HPDE6-E6E7 (cell line): ENCODE measurements around the gene PDE8B.

Experiments
- DNase-seq: peaks from one replicate; pipeline ENCODE4 v3.0.0; 2011; ENCODE audit warnings: missing footprints; ENCODE audit errors: extremely low spot score

Gene PDE8B

DNA sequence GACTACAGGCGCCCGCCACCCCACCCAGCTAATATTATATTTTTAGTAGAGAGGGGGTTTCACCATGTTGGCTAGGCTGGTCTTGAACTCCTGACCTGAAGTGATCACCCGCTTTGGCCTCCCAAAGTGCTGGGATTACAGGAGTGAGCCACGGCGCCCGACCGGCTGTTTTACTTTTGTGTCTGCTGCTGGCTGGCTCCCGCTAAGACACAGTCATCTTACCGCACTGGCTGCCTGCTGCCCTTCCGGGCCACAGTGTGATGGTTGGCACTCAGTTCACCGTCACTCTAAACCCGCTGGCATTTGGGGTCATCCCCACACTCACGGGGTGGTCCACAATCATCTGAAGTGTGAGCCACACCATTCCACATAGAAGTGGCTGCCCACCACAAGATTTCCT, 188.0 kb downstream of the PDE8B start:
- DNase-seq: no peak

DNA sequence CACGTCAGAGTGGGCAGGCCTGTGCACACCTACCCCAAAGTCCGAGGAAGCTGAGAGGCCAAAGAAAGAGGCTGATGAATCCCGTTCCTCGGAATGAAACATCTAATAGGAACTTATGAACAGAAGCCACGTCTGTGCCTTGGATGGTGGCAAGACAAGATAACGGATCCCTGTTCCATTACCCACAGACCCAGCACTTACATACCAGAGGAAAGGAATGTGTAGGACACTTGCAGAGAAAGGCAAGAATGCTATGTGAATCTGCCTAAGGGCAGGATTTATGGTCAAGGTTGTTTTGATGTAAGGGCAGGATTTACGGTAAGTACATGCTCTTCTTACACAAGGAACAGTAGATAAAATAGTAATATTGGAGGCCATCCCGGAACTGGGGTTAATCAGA, 188.4 kb downstream of the PDE8B start:
- DNase-seq: no peak

DNA sequence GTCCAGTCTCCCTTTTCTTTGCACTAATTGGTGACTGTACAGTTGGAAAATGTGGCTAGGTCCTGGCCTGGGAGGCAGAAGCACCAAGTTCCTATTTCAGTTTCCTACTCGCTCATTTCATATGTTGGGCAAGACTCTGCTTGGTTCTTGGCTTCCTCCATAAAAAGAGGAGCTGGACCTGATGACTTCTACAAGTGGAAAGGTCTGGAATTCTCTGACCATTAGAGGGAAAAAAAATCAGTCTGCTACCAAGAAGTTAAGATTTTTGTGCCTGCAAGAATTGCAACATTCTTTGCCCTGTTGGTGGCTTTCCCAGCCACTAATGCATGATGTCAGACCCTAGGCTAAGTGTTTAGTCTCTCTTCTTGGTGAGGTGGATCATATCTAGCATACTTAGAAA, 190.2 kb downstream of the PDE8B start:
- DNase-seq: no peak

DNA sequence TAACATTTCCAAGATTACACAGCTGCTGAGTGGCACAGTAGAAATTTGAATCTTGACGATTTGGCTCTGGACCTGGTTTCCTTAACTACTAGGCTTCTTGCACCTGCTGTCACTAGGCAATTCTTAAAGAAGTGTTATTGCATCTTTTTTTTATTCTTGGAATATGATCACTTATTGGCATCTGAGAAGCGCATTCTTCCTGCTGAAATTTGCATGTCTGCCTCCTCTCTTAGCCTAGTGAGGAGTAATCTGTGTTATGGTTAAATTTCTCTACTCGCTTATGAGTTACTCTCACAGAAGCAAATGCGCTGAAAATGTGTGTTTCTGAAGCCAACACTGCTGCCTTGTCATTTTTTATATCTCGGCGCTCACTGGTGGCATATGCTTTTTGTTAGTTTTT, 192.3 kb downstream of the PDE8B start:
- no peak for DNase-seq

- no peak for DNase-seq
Measured at GRCh38 chr5:77407152-77407551, 196.7 kb downstream of the PDE8B start.

- no peak for DNase-seq
Measured at GRCh38 chr5:77409870-77410621, 199.6 kb downstream of the PDE8B start.

DNA sequence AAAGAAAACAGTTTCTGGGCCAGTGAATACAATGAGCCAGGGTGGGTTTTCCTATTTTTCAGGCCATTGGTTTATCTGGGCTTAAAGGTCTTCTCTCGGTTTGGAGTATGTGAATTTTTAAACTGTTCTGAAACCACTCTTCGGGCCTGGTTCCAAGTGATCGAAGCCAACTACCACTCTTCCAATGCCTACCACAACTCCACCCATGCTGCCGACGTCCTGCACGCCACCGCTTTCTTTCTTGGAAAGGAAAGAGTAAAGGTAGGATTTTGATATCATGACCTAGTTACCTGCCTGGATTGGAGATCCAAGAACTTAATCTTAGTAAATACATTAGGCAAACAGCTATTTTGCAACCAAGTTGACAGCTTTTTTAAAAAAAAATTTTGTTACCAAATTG, 202.6 kb downstream of the PDE8B start:
- DNase-seq: no peak

DNA sequence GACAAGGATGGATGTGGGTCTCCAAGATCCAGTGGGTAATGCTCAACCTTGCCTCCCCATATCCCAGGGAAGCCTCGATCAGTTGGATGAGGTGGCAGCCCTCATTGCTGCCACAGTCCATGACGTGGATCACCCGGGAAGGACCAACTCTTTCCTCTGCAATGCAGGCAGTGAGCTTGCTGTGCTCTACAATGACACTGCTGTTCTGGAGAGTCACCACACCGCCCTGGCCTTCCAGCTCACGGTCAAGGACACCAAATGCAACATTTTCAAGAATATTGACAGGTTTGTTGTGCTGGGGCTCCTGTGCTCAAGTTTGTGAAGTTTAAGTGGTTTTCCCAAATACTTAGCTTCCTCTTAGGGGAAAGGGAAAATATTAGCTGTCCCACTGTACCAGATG, 207.7 kb downstream of the PDE8B start:
- DNase-seq: no peak

DNA sequence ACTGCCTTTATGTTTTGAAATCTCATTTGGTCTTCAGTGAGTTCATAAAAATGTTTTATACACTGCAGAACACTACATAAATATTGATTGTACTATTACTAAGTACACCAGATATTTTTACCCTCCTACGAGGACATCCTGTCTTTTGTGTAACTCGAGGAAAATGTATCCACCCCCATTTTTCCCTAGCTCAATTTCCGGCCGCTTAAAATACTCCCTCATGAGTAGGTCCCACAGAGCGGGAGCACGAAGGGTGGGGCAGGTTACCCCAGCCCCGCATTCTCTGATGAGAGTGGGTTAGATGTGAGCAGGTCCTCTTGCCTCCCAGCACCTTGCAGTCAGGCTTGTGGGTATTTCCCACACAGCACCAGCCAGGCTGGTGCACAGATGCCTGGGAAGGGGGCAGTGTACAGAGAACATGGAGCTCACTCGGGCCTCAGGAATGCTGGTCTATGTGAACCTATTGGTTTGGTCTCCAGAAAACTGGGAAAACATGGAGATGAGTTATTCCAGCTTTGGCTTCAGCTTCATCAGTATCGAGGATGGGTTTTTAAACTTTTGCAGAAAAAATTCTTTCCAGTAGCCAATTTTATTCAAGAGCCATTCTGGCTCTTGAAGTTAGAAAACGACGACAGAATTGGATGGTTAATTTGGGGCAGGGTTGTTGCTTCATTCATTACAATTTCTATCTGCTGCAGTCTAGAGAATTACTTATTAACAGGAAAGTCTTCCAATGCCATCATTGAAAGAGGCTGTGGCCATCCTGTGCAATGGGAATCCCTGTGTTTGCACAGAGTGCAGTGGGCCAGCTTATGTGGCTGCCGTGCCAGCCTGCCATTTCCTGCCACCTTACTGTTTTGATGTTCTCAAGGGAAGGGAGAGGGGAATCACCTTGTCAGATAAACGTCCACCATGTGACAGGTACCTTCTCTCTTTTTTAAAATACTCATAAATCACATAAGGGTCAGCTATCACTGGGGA, 208.4 kb downstream of the PDE8B start:
- DNase-seq: no peak

GRCh38 chr5:77419644-77420582, 209.4 kb downstream of the PDE8B start:
- DNase-seq: no peak

- no peak for DNase-seq
Measured at GRCh38 chr5:77420940-77421339, 210.5 kb downstream of the PDE8B start.

GRCh38 chr5:77423022-77423750, 212.7 kb downstream of the PDE8B start:
- DNase-seq: no peak

GRCh38 chr5:77424921-77425320, 214.4 kb downstream of the PDE8B start:
- DNase-seq: no peak

DNA sequence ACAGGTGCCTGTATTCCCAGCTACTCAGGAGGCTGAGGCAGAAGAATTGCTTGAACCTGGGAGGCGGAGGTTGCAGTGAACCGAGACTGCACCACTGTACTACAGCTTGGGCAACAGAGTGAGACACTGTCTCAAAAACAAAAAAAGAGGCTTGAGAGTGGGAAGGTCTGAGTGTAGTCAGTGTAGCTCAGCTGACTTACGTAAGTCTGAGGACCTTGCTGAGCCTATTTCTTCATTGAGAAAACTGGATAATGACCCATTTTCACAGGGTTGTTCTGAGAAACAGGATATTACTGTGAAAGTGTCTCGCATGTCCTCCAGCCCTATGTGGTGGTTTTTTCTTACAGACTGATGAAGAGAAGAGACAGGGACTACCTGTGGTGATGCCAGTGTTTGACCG, 214.9 kb downstream of the PDE8B start:
- DNase-seq: no peak

- no peak for DNase-seq
Measured at GRCh38 chr5:77425998-77426659, 215.6 kb downstream of the PDE8B start.

DNA sequence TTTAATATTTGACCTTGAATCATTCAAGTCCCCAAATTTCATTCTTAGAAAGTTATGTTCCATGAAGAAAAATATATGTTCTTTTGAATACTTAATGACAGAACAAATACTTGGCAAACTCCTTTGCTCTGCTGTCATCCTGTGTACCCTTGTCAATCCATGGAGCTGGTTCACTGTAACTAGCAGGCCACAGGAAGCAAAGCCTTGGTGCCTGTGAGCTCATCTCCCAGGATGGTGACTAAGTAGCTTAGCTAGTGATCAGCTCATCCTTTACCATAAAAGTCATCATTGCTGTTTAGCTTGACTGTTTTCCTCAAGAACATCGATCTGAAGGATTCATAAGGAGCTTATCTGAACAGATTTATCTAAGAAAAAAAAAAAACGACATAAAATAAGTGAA, 216.2 kb downstream of the PDE8B start:
- no peak for DNase-seq

DNA sequence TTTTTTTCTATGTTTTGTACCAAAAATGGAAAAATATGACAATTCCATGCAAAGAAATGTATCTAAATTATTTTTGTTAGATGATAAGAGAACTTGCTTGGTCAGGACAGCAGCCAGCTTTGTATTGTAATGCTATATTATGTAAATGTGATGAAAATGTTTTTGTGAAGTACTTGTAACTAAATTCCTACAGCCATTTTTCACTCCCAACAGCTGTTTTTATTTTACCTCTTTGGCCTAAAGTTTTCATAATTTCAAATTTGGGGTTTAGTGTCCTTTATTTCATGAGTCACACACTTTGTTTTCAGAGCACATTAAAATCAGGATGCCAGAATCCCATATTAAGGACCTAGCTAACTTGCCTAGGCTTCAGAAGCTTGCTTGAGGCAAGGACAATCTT, 217.5 kb downstream of the PDE8B start:
- DNase-seq: no peak

DNA sequence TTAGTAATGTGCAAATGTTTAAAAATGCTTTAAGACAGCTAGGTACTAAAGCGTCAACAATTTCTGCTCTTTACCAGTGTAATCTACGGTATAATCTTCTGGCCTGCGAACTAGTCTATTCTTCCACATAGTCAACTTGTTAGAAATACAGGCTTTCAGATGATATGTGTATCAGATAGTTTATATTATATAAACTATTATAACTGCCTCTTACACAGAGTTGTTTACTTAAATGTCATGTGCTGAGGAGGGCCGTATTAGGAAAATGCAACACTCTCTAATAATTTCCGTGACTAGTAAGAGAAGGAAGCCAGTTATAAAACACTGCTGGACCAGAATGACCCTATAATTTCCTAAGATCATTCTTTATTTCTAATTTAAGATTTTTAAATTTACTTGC, 218.0 kb downstream of the PDE8B start:
- DNase-seq: no peak

DNA sequence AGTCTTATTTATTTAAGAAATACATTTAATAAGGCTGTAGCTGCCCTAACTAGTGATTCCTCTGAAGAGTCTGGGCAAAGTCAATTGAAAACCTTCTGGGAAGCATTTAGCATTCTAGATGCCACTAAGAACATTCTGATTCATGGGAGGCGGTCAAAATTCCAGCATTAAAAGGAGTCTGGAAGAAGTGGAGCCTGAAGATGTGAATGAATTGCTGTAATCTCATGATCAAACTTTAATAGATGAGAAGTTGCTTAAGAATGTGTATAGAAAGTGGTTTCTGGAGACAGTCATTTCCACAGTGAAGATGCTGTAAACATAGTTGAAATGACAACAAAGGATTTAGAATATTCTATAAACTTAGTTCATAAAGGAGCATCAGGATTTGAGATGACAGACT, 220.2 kb downstream of the PDE8B start:
- DNase-seq: no peak

DNA sequence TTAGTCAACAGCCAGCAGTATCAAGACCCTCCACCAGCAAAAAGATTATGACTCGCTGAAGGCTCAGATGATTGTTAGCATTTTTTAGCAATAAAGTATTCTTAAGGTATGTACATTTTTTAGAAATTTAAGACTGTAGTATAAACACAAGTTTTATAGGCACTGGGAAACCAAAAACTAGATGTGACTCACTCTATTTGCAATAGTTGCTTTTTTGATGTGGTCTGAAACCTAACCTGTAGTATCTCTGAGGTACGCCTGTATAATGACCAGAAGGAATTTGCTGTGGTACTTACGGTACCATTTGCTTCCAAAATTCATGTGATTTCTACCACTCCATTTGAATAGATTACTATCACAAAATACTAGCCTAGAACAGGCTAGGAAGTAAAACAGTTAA, 220.8 kb downstream of the PDE8B start:
- no peak for DNase-seq

DNA sequence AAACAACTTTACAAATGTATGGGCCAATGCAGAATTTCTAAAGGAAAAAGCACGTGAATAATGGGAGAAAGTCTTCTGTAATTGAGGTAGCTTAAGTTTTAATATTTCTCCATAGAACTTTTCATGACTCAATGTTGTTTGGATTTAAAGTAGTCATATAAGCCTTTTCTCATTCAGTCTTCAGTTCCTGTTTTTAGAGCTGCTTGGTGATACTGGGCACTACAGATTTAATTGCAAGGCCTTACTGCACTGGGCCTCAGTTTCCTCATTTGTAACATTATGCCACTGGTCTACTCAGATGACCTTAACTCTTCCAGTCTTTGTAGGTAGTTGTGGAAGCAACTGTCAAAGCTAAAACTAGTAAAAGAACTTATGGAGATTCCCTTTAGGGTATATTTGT, 221.2 kb downstream of the PDE8B start:
- DNase-seq: no peak
